GM19239 (cell line): Measurements from ENCODE around the gene SUPT5H.

Source experiments
- DNase-seq: peaks from one replicate; pipeline ENCODE4 v3.0.0; 2011; ENCODE audit warnings: low spot score; ENCODE audit not compliant: insufficient read length
- FAIRE-seq: peaks from 2 replicates; lab custom pipeline; 2011; peaks lifted over from hg19 to GRCh38; lab: Jason Lieb, UNC

SUPT5H gene

DNA sequence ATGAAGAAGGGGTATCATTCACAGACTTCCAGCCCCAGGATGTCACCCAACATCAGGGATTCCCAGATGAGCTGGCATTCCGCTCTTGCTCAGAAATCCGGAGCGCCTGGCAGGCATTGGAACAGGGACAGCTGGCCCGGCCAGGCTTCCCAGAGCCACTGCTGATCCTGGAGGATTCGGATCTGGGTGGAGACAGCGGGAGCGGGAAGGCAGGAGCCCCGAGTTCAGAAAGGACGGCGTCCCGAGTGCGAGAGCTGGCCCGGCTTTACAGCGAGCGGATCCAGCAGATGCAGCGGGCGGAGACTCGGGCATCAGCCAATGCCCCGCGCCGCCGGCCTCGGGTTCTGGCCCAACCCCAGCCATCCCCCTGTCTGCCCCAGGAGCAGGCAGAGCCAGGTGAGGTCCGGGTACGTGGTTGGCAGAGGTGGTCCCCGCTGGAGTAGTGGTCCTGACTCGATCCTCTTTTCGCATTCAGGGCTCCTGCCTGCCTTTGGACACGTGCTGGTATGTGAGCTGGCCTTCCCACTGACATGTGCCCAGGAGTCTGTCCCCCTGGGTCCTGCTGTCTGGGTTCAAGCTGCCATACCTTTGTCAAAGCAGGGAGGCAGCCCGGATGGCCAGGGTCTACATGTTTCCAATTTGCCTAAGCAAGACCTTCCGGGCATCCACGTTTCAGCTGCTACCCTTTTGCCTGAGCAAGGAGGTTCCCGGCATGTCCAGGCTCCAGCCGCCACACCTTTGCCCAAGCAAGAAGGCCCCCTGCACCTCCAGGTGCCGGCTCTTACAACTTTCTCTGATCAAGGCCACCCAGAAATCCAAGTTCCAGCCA, 21.9 kb upstream of the SUPT5H start:
- FAIRE-seq, result no peak

DNA sequence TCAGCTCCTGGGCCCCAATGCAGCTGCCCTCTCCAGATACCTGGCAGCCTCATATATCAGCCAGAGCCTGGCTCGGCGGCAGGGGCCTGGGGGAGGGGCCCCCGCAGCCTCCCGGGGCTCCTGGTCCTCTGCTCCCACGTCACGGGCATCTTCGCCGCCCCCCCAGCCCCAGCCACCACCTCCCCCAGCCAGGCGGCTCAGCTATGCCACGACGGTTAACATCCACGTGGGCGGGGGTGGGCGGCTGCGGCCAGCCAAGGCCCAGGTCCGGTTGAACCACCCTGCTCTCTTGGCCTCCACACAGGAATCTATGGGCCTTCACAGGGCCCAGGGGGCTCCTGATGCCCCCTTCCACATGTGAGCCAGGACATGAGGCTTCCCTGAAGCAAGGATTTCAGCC, 20.4 kb upstream of the SUPT5H start:
- FAIRE-seq, result no peak

More for the DNA sequence above, 21.9 kb upstream of the SUPT5H start:
- DNase-seq, result peak; percentile 1

DNA sequence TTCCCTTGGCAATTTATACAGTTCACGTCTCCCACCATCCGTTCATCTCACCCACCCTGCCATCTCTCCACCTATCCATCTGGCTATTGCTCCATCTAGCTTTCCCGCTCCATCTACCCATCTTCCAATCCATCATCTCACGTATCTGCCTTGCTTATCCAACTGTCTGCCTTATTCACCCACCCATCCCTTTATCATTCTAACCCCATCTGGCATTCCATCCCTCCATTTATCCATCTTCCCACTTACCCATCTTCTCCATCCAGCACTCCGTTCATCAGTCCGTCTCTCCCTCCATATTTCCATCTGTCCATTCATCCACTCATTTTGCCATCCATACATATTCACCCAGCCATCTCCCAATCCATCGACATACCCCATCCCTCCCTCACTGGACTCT, 19.6 kb upstream of the SUPT5H start:
- no peak for DNase-seq
- FAIRE-seq, result no peak

More for the DNA sequence above, 20.4 kb upstream of the SUPT5H start:
- DNase-seq, result no peak

DNA sequence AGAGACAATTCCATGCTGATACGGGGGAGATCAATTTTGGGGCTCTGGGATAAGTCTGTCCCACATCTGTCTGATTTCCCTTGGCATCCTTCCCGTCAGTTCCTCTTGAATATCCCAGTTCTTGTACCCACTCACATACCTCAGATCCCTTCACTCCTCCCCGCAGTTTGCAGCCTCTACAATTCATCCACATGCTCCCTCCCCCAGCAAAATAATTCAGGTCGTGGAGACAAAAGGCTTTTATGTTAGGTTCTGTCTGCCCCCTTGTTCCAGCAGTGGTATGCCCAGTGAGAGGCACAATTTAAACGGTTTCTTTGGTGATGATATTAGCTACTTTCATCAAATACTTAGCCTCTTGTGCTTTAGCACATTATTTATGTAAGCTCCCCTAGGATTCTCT, 19.2 kb upstream of the SUPT5H start:
- DNase-seq (no peak), FAIRE-seq (no peak)

DNA sequence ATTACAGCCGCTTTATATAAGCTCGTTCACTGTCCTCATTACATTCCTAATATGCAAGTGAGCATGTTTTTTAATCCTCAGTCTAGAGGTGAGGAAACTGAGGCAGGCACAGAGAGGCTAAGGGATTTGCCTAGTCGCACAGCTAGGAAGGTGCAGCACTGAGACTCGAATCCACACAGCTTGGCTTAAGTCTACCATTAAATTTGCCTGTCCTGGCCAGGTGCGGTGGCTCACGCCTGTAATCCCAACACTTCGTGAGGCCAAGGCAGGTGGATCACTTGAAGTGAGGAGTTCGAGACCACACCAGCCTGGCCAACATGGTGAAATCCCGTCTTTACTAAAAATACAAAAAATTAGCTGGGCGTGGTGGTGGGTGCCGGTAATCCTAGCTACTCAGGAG, 17.7 kb upstream of the SUPT5H start:
- DNase-seq (no peak), FAIRE-seq (no peak)

DNA sequence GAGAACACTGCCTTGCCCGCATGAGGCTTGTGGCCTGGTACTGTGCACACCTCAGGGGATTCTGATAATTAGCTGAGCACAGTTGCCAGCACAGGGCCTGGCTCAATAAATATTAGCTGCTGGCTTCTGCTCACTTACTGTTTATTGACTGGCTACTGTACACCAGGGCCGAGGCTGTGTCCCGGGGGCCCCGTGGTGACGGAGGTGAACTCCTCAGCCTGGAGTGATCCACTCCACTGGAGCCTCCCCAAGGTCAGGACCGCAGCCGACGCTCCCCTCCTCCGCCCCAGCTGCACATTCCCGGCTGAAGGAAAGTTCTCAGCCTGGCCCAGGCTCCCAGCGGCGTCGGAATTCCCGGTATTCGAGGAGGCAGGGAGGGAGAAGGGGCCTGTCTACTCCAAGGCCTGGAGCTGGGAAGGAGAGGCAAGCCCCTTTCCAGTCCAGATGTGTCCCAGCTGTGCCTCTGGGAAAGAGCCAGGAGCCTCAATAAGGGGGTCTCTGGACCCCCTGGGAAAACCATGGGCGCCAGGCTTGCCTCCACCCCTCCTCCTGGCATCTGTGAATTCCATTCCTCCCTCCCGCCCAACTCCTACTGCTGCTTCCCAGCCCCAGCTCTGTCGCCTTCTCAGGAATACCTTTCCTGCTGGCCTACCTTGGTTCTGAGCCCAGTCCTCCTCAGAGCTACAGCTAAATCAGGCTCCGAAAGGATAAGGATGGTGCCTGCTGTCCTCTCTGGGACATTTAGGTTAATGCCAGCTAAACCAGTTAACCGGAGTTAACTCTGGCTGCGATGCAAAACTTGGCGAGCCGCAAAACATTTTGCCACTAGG, 16.9 kb upstream of the SUPT5H start:
- no peak for FAIRE-seq
- no peak for DNase-seq

DNA sequence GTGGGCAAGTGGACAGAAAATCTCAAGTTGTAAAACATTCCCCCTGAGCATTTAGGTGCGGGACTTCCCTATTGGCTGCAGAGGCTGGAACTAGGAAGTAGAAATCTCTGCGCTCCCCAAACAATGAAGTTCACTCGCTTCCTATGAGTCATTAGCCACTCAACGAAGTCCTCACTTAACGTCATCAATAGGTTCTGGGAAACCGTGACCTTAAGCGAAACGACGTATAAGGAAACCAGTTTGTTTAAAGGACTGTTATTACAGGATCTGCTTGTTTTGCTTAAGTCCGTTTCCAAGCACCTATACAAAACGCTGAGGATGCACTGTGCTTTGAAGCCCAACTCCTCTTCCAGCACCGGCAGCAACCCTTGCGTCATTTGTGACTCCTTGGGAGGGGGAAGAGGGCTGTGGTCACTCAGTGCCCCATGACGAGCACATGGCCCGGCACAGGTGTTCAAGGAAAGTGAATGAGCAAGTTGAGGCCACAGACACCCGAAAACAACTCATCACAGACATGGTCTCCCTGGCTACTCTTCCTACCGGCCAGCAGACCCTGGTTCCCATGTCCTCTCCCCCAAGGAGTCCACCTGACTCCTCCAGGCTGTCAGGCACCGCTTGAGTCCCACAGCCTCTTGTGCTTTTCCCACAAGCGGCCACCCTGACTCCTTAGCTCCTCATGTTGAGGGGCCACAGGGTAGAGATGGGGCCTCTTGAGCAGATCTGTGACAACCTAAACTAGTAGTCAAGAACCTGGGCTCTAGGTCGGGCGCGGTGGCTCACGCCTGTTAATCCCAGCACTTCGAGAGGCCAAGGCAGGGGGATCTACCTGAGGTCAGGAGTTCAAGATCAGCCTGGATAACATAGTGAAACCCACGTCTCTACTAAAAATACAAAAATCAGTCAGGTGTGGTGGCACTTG, 14.4 kb upstream of the SUPT5H start:
- FAIRE-seq, result peak; percentile 90
- no peak for DNase-seq

DNA sequence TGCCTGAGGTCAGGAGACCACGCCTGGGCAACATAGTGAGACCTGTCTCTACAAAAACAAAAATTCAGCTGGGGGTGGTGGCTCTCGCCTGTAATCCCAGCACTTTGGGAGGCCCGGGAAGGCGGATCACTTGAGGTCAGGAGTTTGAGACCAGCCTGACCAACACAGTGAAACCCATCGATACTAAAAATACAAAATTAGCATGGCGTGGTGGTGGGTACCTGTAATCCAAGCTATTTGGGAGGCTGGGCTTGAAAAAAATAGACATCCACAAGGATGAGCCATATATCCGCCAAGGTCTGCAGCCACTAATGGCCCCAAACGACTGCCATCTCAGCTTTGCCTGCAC, 12.7 kb upstream of the SUPT5H start:
- FAIRE-seq, result no peak
- no peak for DNase-seq

DNA sequence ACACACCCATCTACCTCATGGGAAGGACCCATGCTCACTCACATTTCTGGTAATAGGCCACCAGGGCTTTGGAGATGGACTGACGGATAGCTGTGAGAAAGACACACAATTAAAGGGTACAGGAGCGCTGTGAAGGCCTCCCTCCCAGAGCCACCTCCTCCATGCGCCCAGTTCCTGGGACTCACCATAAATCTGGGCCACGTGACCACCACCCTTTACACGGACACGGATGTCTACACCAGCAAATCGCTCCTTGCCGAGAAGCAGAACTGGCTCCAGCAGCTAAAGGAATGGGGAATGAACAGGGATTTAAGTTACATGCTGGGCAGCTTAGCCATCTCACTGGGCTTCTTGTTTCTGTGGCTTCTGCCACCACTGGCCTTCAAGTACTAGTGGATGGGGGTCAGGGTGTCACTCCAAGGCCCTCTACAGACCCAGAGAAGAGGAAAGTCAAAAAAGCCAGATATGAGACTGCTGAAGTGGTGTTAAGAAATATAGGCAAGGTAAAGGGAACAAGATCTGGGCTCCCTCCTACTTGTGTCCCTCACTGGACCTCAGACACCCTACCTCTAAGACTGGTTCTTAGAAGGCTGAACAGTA, 11.8 kb upstream of the SUPT5H start:
- DNase-seq, result no peak

DNA sequence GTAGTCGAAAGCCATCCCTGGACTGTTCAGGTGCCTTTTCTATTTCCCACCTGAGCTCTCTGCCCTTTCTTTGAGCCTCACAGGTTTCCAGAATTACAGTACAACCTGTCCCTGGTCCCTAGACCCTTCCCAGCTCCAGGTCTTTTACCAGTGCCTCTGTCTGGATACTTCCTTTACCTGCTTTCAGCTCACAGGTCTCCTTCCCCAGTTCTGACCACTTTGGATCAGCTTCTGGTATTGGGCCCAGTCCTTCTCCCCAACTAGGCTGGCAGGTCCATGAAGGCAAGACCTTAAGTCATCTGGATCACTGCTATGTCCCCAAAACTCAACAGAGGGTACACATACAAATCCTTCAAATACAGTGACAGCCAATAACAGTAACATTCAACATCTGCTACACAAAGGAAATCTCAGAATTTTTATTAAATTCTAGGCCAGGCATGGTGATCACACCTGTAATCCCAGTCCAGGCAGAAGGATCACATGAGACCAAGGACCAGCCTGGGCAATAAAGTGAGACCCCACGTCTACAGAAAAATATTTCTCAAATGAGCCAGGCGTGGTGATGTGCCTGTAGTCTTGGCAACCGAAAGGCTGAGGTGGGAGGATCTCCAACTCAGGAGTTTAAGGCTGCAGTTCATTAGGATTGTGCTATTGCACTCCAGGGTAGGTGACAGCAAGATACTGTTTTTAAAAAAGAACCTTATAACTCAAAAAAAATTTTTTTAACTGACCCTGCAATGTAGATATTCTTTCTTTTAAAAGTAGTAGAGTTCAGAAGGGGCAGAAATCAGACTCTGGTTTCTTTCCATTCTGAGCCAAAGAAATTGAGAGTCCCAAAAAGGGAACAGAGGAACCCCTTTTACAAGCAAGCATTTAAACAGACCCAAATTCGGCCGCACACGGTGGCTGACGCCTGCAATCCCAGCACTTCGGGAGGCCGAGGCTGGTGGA, 11.0 kb upstream of the SUPT5H start:
- FAIRE-seq, result no peak

More for the DNA sequence above, 11.8 kb upstream of the SUPT5H start:
- FAIRE-seq, result no peak

DNA sequence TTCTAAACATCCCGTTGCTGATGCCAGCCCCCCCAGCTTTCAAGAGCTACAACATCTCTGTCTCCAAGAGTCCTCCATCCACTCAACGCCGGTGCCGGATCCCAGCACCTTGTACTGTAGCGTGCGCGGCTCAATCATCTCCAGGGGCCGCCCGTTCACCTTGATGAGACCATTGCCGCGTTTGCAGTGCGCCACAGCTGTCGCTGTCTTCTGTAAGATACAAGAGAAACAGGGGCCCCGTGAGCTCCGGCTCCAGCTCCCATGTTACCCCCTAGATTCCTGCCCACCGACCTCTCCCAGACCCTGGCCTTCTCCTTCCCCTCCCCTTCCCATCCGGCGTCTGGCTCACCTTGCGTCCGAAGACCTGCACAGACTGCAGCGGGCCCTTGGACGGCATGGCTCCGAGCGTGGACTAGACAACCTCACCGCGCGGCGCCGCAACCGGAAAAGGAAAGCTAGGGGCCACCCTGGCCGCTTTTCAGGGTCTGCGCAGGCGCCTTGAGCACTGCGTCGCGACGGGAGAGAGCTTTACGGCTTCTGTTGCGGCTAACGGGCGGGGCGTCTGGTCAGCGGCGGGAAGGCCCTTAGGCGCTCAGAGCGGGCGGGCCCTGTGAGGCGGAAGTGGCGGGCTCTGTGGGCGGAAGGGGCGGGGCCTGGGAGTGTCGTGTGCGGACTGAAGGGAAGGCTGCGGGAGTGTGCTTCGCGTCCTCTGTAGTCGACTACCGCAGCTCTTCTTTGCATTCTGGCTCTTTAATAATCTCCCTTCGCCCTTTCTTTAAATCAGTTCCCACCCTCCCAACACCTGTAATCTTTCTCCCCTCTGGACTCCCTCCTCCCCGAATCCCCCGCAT, 9.7 kb upstream of the SUPT5H start, which contains the start of gene RPS16:
TSS of gene RPS16 (minus strand) at position 451 of the 851 bp plus-strand sequence. CDS start at position 397, 54 bp downstream.
- peak; percentile 97 for FAIRE-seq
- peak; percentile 73 for DNase-seq

More for the DNA sequence above, 11.0 kb upstream of the SUPT5H start:
- DNase-seq, result no peak

DNA sequence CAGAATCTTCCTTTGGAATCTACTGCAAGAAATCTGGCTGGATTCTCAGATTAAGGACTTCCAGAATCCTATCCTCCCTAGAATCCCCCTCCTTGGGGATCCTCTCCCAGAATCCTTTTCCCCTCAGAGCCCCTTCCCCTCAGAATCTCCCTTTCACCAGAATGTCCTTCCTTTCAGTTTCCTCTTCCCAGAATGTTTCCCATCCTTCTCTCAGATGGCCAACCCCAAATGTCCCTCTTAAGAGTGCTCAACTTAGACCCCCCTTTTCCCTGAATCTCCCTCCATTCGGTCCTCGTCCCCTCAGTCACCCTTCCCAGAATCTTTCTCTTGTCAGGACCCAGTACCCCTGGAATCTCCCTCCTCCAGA, 9.0 kb upstream of the SUPT5H start:
- FAIRE-seq, result no peak

DNA sequence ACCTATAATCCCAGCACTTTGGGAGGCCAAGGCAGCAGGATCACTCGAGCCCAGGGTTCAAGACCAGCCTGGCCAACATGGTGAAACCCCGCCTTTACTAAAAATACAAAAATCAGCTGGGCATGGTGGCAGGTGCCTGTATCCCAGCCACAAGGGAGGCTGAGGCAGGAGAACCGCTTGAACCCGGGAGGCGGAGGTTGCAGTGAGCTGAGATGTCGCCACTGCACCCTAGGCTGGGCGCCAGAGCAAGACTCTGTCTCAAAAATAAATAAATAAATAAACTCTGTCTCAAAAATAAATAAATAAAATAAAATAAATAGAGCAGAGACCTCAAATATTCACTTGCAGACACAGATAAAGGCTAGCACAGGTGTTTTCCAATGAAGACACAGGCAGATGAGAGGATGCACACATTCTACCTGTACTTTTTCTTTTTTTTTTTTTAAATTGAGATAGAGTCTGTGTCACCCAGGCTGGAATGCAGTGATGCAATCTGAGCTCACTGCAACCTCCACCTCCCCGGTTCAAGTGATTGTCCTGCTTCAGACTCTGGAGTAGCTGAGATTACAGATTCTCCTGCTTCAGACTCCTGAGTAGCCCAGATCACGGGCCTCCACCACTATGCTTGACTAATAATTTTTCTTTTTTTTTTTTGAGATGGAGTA, 7.0 kb upstream of the SUPT5H start:
- FAIRE-seq, result no peak
- DNase-seq, result no peak

More for the DNA sequence above, 9.0 kb upstream of the SUPT5H start:
- no peak for DNase-seq

DNA sequence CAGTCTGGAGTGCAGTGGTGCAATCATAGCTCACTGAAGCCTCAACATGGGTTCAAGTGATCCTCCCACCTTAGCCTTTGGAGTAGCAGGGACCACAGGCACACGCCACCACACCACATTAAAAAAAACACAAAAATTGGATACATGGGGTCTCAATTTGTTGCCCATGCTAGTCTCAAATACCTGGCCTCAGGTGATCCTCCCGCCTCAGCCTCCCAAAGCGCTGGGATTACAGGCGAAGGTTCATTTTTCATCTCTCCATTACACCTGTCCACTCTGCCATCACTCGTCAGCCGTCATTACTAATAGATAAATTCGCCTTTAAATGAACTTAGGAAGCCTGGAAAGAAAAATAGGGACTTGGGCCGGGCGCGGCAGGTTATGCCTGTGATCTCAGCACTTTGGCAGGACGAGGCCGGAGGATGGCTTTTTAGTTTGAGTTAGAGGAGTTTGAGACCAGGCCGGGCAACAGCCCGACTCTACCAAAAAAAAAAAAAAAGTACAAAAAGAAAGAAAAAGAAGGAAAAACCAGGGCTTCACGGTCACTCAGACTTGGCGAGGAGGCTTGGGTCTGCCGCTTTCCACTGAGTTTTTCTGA, 685 bp upstream of the SUPT5H start:
- no peak for FAIRE-seq
- no peak for DNase-seq

DNA sequence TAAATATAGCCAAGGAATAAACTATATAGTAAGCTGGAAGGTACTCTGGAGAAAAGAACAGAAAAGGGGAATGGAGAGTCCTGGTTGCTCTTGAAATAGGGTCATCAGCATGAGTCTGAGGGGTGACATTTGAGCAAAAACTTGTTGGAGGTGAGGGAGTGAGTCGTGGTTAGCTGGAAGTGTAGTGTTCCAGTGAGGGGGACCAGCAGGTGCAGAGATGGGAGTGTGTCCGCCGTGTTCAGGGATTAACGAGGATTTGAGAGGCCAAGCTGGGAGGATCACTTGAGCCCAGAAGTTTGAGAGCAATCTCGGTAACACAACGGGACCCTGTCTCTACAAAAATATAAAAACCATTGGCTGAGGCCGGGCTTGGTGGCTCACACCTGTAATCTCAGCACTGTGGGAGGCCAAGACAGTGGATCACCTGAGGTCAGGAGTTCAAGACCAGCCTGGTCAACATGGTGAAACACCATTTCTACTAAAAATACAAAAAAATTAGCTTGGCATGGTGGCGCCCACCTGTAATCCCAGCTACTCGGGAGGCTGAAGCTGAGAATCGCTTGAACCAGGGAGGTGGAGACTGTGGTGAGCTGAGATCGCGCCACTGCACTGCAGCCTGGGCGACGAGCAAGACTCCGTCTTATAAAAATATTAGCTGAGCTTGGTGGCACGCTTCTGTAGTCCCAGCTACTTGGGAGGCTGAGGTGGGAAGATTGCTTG, 1.1 kb downstream of the SUPT5H start:
- FAIRE-seq, result no peak
- DNase-seq, result no peak

DNA sequence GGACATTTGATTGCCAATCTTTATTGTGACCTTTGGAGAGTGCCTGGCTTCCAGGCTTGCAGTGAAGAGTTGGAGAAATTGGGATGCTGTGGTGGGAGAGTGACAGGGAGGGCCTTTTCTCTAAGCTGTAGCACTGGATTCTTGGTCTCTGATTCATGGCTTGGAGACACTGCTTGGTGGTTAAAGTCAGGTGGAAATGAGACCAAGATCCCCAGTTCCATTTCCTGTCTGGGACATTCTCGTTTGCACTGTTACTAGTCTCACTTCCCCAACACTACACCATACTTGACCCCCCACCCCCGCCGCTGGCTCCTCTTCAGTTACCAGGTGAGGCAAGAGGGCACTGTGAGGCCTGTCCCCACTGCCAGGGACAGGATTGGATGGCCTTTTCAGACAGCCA, 2.9 kb downstream of the SUPT5H start:
- FAIRE-seq (peak; percentile 40), DNase-seq (peak; percentile 52)
